GM12801 (cell line): ENCODE measurements around the gene NOB1.

Experiments
- CTCF ChIP-seq: IDR thresholded peaks from one replicate; pipeline ENCODE4 v1.5.1; 2011; ENCODE audit warnings: control low read depth; ENCODE audit not compliant: insufficient read length; ENCODE audit errors: extremely low read depth

The NOB1 gene

GRCh38 chr16:69721441-69721957 is 33.2 kb downstream of the NOB1 start:
- no peak for TF ChIP-seq CTCF

- TF ChIP-seq CTCF = no peak
Measured at GRCh38 chr16:69720822-69721430, 33.8 kb downstream of the NOB1 start.

- no peak for TF ChIP-seq CTCF
Measured at GRCh38 chr16:69718111-69718764, 36.5 kb downstream of the NOB1 start.

GRCh38 chr16:69717066-69717465 is 37.7 kb downstream of the NOB1 start:
- no peak for TF ChIP-seq CTCF

- TF ChIP-seq CTCF = no peak
Measured at GRCh38 chr16:69712914-69713581, 41.7 kb downstream of the NOB1 start.

- no peak for TF ChIP-seq CTCF
Measured at GRCh38 chr16:69712277-69712676, 42.4 kb downstream of the NOB1 start.

- no peak for TF ChIP-seq CTCF
Measured at GRCh38 chr16:69711115-69711740, 43.5 kb downstream of the NOB1 start.
